Astrocyte (in vitro differentiated cells and primary cell): ENCODE measurements around the gene FOXP3. TPM values are rescaled to one million over a fixed set of nuclear protein-coding genes. Genes with fewer than 3 reads are reported as not detected.

Experiments used
- DNase-seq: peaks from one replicate; pipeline ENCODE4 v3.0.0-alpha.2; 2010; ENCODE audit warnings: low read depth
- FAIRE-seq: peaks from 2 replicates; lab custom pipeline; 2011; peaks lifted over from hg19 to GRCh38; lab: Jason Lieb, UNC
- H2AFZ ChIP-seq: 2 replicates; pipeline ENCODE4 v1.6.0; 2012; ENCODE audit warnings: low read depth, low read length, inconsistent platforms
- H3K27ac ChIP-seq: 2 replicates; pipeline ENCODE4 v1.5.1; 2011; ENCODE audit warnings: low read depth, low read length, inconsistent platforms
- H3K27me3 ChIP-seq: 2 replicates; pipeline ENCODE4 v1.6.0; 2011; ENCODE audit warnings: low read length, inconsistent platforms; ENCODE audit not compliant: insufficient read depth
- H3K36me3 ChIP-seq: 2 replicates; pipeline ENCODE4 v1.5.1; 2011; ENCODE audit warnings: low read length, inconsistent platforms; ENCODE audit not compliant: insufficient read depth
- H3K4me1 ChIP-seq: 2 replicates; pipeline ENCODE4 v1.5.1; 2011; ENCODE audit warnings: low read length, inconsistent platforms; ENCODE audit not compliant: insufficient read depth
- H3K4me2 ChIP-seq: 2 replicates; pipeline ENCODE4 v1.6.0; 2012; ENCODE audit warnings: low read length, inconsistent platforms
- H3K4me3 ChIP-seq: 2 replicates; pipeline ENCODE4 v1.5.1; 2011; ENCODE audit warnings: low read depth, mild to moderate bottlenecking, low read length, inconsistent platforms; ENCODE audit not compliant: insufficient read depth
- H3K79me2 ChIP-seq: 2 replicates; pipeline ENCODE4 v1.6.0; 2012; ENCODE audit warnings: mild to moderate bottlenecking, low read length, inconsistent platforms; ENCODE audit not compliant: insufficient read depth
- H3K9ac ChIP-seq: 2 replicates; pipeline ENCODE4 v1.6.0; 2012; ENCODE audit warnings: mild to moderate bottlenecking, low read length, inconsistent platforms
- H3K9me3 ChIP-seq: 2 replicates; pipeline ENCODE4 v1.5.1; 2012; ENCODE audit warnings: low read depth, mild to moderate bottlenecking, low read length, inconsistent platforms; ENCODE audit not compliant: insufficient read depth
- H4K20me1 ChIP-seq: 2 replicates; pipeline ENCODE4 v1.6.0; 2012; ENCODE audit warnings: low read length, inconsistent platforms; ENCODE audit not compliant: insufficient read depth
- H3K27ac Mint-ChIP-seq: one replicate; pipeline ENCODE4 v1.8.0; 2021; ENCODE audit warnings: mild to moderate bottlenecking, mixed read lengths; ENCODE audit not compliant: unreplicated experiment
- H3K27me3 Mint-ChIP-seq: one replicate; pipeline ENCODE4 v1.8.0; 2021; ENCODE audit warnings: low read depth, mixed read lengths; ENCODE audit not compliant: unreplicated experiment
- H3K36me3 Mint-ChIP-seq: one replicate; pipeline ENCODE4 v1.8.0; 2021; ENCODE audit warnings: low read depth, mixed read lengths; ENCODE audit not compliant: unreplicated experiment
- H3K4me1 Mint-ChIP-seq: one replicate; pipeline ENCODE4 v1.8.0; 2021; ENCODE audit warnings: low read depth, mixed read lengths; ENCODE audit not compliant: unreplicated experiment
- H3K4me3 Mint-ChIP-seq: one replicate; pipeline ENCODE4 v1.8.0; 2021; ENCODE audit warnings: mild to moderate bottlenecking, moderate library complexity, mixed read lengths; ENCODE audit not compliant: unreplicated experiment
- H3K9me3 Mint-ChIP-seq: one replicate; pipeline ENCODE4 v1.8.0; 2021; ENCODE audit warnings: mild to moderate bottlenecking, mixed read lengths; ENCODE audit not compliant: unreplicated experiment
- CTCF ChIP-seq: IDR thresholded peaks from 2 replicates; pipeline ENCODE4 v1.5.1; 2011; ENCODE audit warnings: low read depth, mild to moderate bottlenecking, inconsistent platforms, low read length, moderate library complexity; ENCODE audit not compliant: insufficient read depth
- EZH2 ChIP-seq: IDR thresholded peaks from 2 replicates; pipeline ENCODE4 v1.6.1; 2012; ENCODE audit warnings: mild to moderate bottlenecking, low read length, inconsistent platforms; ENCODE audit not compliant: insufficient read depth
- total RNA-seq: library from RNA; stranded (reverse); gene quantifications from 2 replicates; pipeline ENCODE4 v1.2.1, GENCODE V29; 2021

FOXP3 gene
- total RNA-seq, 1 donor from 2014 or later: 0.09 TPM

DNA sequence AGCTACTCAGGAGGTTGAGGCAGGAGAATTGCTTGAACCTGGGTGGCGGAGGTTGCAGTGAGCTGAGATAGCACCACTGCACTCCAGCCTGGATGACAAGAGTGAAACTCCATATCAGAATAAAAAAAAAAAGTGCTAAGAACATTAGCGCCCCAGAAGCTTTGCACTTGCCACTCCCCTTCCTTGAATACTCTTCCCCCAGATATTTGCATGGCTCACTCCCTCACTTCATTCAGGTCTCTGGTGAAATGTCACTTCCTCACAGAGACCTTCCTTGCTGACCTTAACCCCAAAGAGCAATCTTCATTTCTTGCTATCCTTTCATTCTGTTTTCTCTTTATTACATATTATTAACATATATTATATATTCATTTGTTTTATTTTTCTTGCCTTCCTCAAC lies 42.6 kb downstream of the FOXP3 start:
- H3K4me3 Mint-ChIP-seq: no peak overlapping the region
- no peaks in the 10 kb centered on the region for H3K4me1 Mint-ChIP-seq
- Histone ChIP-seq H3K36me3 (no peaks in the 10 kb centered on the region), H3K9ac (no peak overlapping the region), H4K20me1 (no peaks in the 10 kb centered on the region), H3K27me3 (no peaks in the 10 kb centered on the region), H3K4me2 (no peak overlapping the region), H3K27ac (no peak overlapping the region), H3K4me1 (no peaks in the 10 kb centered on the region), H3K9me3 (no peaks in the 10 kb centered on the region), H3K4me3 (no peak overlapping the region), H3K79me2 (no peaks in the 10 kb centered on the region), H2AFZ (no peak overlapping the region)
- no peak for TF ChIP-seq CTCF
- no peak for TF ChIP-seq EZH2
- no peaks in the 10 kb centered on the region for H3K36me3 Mint-ChIP-seq
- DNase-seq: no peak
- H3K27ac Mint-ChIP-seq: no peak overlapping the region
- FAIRE-seq: no peak
- peaks cover 17% of the 10 kb centered on the region for H3K27me3 Mint-ChIP-seq
- H3K9me3 Mint-ChIP-seq: peaks cover 1% of the 10 kb centered on the region

GRCh38 chrX:49220100-49220499 lies 44.4 kb downstream of the FOXP3 start:
- H2AFZ ChIP-seq: no peak overlapping the region
- no peak overlapping the region for H3K4me3 ChIP-seq
- no peaks in the 10 kb centered on the region for H3K36me3 ChIP-seq
- no peak overlapping the region for H3K27ac Mint-ChIP-seq
- no peak for TF ChIP-seq CTCF
- TF ChIP-seq EZH2: no peak
- no peak overlapping the region for H3K9ac ChIP-seq
- no peak overlapping the region for H3K4me3 Mint-ChIP-seq
- H3K79me2 ChIP-seq: no peaks in the 10 kb centered on the region
- H3K4me2 ChIP-seq: no peak overlapping the region
- peaks cover 21% of the 10 kb centered on the region for H3K27me3 Mint-ChIP-seq
- FAIRE-seq (no peak), DNase-seq (no peak)
- H3K9me3 ChIP-seq: no peaks in the 10 kb centered on the region
- H3K9me3 Mint-ChIP-seq: peaks cover 1% of the 10 kb centered on the region
- H4K20me1 ChIP-seq: no peaks in the 10 kb centered on the region
- H3K4me1 ChIP-seq: no peaks in the 10 kb centered on the region
- no peaks in the 10 kb centered on the region for H3K4me1 Mint-ChIP-seq
- no peaks in the 10 kb centered on the region for H3K27me3 ChIP-seq
- no peak overlapping the region for H3K27ac ChIP-seq
- H3K36me3 Mint-ChIP-seq: no peaks in the 10 kb centered on the region

DNA sequence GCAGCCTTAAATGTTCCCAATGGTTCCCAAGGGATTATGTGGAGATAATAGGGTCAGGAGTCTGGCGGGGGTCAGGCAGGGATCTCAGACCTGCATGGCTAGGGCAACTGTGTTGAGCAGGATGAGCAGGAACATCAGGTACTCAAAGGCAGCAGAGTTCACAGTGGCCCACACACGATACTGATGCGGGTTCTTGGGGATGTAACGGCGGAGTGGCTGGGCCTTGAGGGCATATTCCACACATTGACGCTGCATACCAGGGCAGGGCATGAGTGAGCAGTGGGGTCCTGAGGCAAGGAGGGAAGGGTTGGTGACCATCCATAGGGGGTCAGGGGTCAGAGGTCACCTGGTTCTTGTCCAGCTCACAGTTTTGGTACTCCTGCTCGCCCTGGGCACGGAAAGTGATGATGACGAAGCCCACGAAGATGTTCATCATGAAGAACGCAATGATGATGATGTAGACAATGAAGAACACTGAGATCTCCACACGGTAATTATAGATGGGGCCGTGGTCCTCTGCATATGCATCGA lies 49.4 kb downstream of the FOXP3 start:
- no peaks in the 10 kb centered on the region for H3K79me2 ChIP-seq
- H3K4me1 Mint-ChIP-seq: no peaks in the 10 kb centered on the region
- no peaks in the 10 kb centered on the region for H3K9me3 ChIP-seq
- H3K4me3 Mint-ChIP-seq: no peak overlapping the region
- H4K20me1 ChIP-seq: no peaks in the 10 kb centered on the region
- peaks cover 17% of the 10 kb centered on the region for H3K27me3 Mint-ChIP-seq
- no peak overlapping the region for H3K27ac ChIP-seq
- H3K27me3 ChIP-seq: no peaks in the 10 kb centered on the region
- H3K9me3 Mint-ChIP-seq: peaks cover 2% of the 10 kb centered on the region
- H3K9ac ChIP-seq: no peak overlapping the region
- TF ChIP-seq EZH2: no peak
- no peak for TF ChIP-seq CTCF
- no peaks in the 10 kb centered on the region for H3K4me1 ChIP-seq
- FAIRE-seq (no peak), DNase-seq (no peak)
- no peak overlapping the region for H3K27ac Mint-ChIP-seq
- no peaks in the 10 kb centered on the region for H3K36me3 Mint-ChIP-seq
- H3K4me2 ChIP-seq: no peak overlapping the region
- no peaks in the 10 kb centered on the region for H3K36me3 ChIP-seq
- no peak overlapping the region for H2AFZ ChIP-seq
- no peak overlapping the region for H3K4me3 ChIP-seq
